HepG2 (cell line): ENCODE data around the gene DND1. TPM values are rescaled to one million over a fixed set of nuclear protein-coding genes. Genes with fewer than 3 reads are reported as not detected.

Source experiments
- GLI4 ChIP-seq: sonication (generic); formaldehyde crosslinking; IDR thresholded peaks from 2 replicates; pipeline ENCODE4 v1.5.1; 2020; ENCODE audit warnings: missing genetic modification reagents, mild to moderate bottlenecking, moderate library complexity, borderline replicate concordance
- HIC2 ChIP-seq: sonication (generic); formaldehyde crosslinking; IDR thresholded peaks from 2 replicates; pipeline ENCODE4 v1.9.0; 2022; ENCODE audit warnings: low read depth, missing genetic modification reagents
- HNF1A ChIP-seq, 2 experiments: sonication (generic) in 1 of 2; formaldehyde crosslinking in 1 of 2; IDR thresholded peaks; 2 replicates each; pipeline versions ENCODE4 v1.4.0 to v1.6.1; 2016 to 2020; ENCODE audit warnings: borderline replicate concordance in 1 of 2, low read depth in 1 of 2, mild to moderate bottlenecking in 1 of 2, missing genetic modification reagents in 1 of 2
- HOXD1 ChIP-seq: sonication (generic); formaldehyde crosslinking; IDR thresholded peaks from 2 replicates; pipeline ENCODE4 v1.5.0; 2020; ENCODE audit warnings: missing genetic modification reagents
- KLF16 ChIP-seq, 2 experiments: sonication (generic) in 1 of 2; formaldehyde crosslinking in 1 of 2; IDR thresholded peaks; 2 replicates each; pipeline versions ENCODE4 v1.6.1 to v1.8.0; 2016 to 2023; ENCODE audit warnings: missing genetic modification reagents in 2 of 2, missing compliant biosample characterization in 1 of 2
- NFYC ChIP-seq: IDR thresholded peaks from 2 replicates; pipeline ENCODE4 v1.6.1; 2016; ENCODE audit warnings: missing genetic modification reagents, missing compliant biosample characterization
- PLRG1 ChIP-seq: fragments of 450-650 bp; conservative IDR thresholded peaks from 2 replicates; pipeline ENCODE4 v1.6.1; 2016
- POLR2AphosphoS5 ChIP-seq: IDR thresholded peaks from 2 replicates; pipeline ENCODE4 v1.6.1; 2012; ENCODE audit warnings: low read depth, low read length
- RXRB ChIP-seq: IDR thresholded peaks from 2 replicates; pipeline ENCODE4 v1.6.1; 2016; ENCODE audit warnings: borderline replicate concordance, missing genetic modification reagents, missing compliant biosample characterization
- SUZ12 ChIP-seq: fragments of 150-350 bp; IDR thresholded peaks from 2 replicates; pipeline ENCODE4 v1.6.1; 2014; ENCODE audit warnings: low read depth, low read length
- ZBTB7A ChIP-seq: sonication (generic); formaldehyde crosslinking; IDR thresholded peaks from 2 replicates; pipeline ENCODE4 v1.8.0; 2022; ENCODE audit warnings: mild to moderate bottlenecking, missing genetic modification reagents
- ZFP41 ChIP-seq: sonication (generic); formaldehyde crosslinking; IDR thresholded peaks from 2 replicates; pipeline ENCODE4 v1.4.0; 2020; ENCODE audit warnings: mild to moderate bottlenecking, missing genetic modification reagents, borderline replicate concordance
- ZFP82 ChIP-seq: sonication (generic); formaldehyde crosslinking; IDR thresholded peaks from 2 replicates; pipeline ENCODE4 v1.5.1; 2020; ENCODE audit warnings: mild to moderate bottlenecking, missing genetic modification reagents, borderline replicate concordance
- ZFP91 ChIP-seq: sonication (generic); formaldehyde crosslinking; IDR thresholded peaks from 2 replicates; pipeline ENCODE4 v1.9.0; 2022; ENCODE audit warnings: missing genetic modification reagents, mild to moderate bottlenecking, borderline replicate concordance
- ZMYM2 ChIP-seq: sonication (generic); formaldehyde crosslinking; IDR thresholded peaks from 2 replicates; pipeline ENCODE4 v1.8.0; 2022; ENCODE audit warnings: mild to moderate bottlenecking, missing genetic modification reagents
- ZNF121 ChIP-seq: sonication (generic); formaldehyde crosslinking; IDR thresholded peaks from 2 replicates; pipeline ENCODE4 v1.5.0; 2020; ENCODE audit warnings: mild to moderate bottlenecking, missing genetic modification reagents
- ZNF143 ChIP-seq: sonication (generic); formaldehyde crosslinking; IDR thresholded peaks from 2 replicates; pipeline ENCODE4 v1.4.0; 2020; ENCODE audit warnings: missing genetic modification reagents
- ZNF264 ChIP-seq: sonication (generic); formaldehyde crosslinking; IDR thresholded peaks from 2 replicates; pipeline ENCODE4 v1.4.0; 2020; ENCODE audit warnings: missing genetic modification reagents
- ZNF446 ChIP-seq: sonication (generic); formaldehyde crosslinking; IDR thresholded peaks from 2 replicates; pipeline ENCODE4 v1.5.0; 2020; ENCODE audit warnings: mild to moderate bottlenecking, missing genetic modification reagents
- ZNF766 ChIP-seq: sonication (generic); formaldehyde crosslinking; IDR thresholded peaks from 2 replicates; pipeline ENCODE4 v1.5.0; 2020; ENCODE audit warnings: missing genetic modification reagents, borderline replicate concordance
- ZNF775 ChIP-seq: sonication (generic); formaldehyde crosslinking; IDR thresholded peaks from 2 replicates; pipeline ENCODE4 v1.4.0; 2020; ENCODE audit warnings: missing genetic modification reagents, mild to moderate bottlenecking, moderate library complexity, borderline replicate concordance
- polyA plus RNA-seq, 8 experiments: library from polyadenylated mRNA; depleted of rRNA in 3 of 8; stranded (reverse) in 7 of 8; unstranded in 1 of 8; fragments of >200 nt; fragmentation: Illumina TruSeq in 4 of 8; extraction: Trizol in 4 of 8; gene quantifications; 2 replicates each; pipeline versions ENCODE4 v1.2.1 to v1.2.3, GENCODE V29; 2011 to 2016; ENCODE audit warnings: low read depth in 4 of 8, missing spikeins in 1 of 8, mixed read lengths in 1 of 8; ENCODE audit not compliant: insufficient read depth in 1 of 8
- total RNA-seq, 5 experiments: library from RNA; depleted of rRNA; stranded (reverse); fragments of >200 nt; fragmentation: Illumina TruSeq; extraction: Trizol; gene quantifications; 2 replicates each; pipeline ENCODE4 v1.2.3, GENCODE V29; 2016; ENCODE audit warnings: low read depth in 1 of 5

The DND1 gene
- total and polyA plus RNA-seq, 2 of the 13 experiments (the other 11 are each of a cell fraction or from before 2014, with no cell fraction given) = 0.48 to 0.55 TPM

- TF ChIP-seq HNF1A (IDR thresholded peaks at IDR 0.05; ENCODE audit: low read depth) (no peak), HNF1A (CRISPR knock-in tag; IDR thresholded peaks at IDR 0.05; ENCODE audit: borderline replicate concordance) (no peak), ZMYM2 (no peak), ZNF143 (CRISPR knock-in tag) (no peak), ZNF446 (CRISPR knock-in tag) (no peak), SUZ12 (no peak), ZFP82 (CRISPR knock-in tag) (no peak), RXRB (CRISPR knock-in tag) (peak; percentile 58), POLR2AphosphoS5 (peak; percentile 93), ZNF264 (CRISPR knock-in tag) (0 out of 2 replicates have a peak, but pooled peaks have one; percentile 20), NFYC (CRISPR knock-in tag) (peak; percentile 97), ZNF121 (0 out of 2 replicates have a peak, but pooled peaks have one; percentile 10), ZFP41 (CRISPR knock-in tag) (no peak), HIC2 (no peak), ZFP91 (CRISPR knock-in tag) (peak; percentile 78; the same call in 1 of the 2 replicates), HOXD1 (CRISPR knock-in tag) (no peak), KLF16 (CRISPR knock-in tag; IDR thresholded peaks at IDR 0.05) (peak in 1 of 2 experiments; percentile 85; a peak in 2 of 4 replicates), GLI4 (CRISPR knock-in tag) (0 out of 2 replicates have a peak, but pooled peaks have one; percentile 7), PLRG1 (no peak), ZNF775 (CRISPR knock-in tag) (no peak), ZBTB7A (CRISPR knock-in tag) (peak; percentile 15; the same call in 1 of the 2 replicates), ZNF766 (CRISPR knock-in tag) (peak; percentile 57; the same call in 1 of the 2 replicates)
Observed at GRCh38 chr5:140700177-140701144, 27.1 kb upstream of the DND1 start, which contains the start of gene ZMAT2 (continued).
